DND-41 (cell line): Measurements from ENCODE around the gene PRELID1.
"Not testable (repeated sequence)": the region's sequence is repeated elsewhere in the genome, so short reads cannot be mapped to it uniquely, and the experiment has no call there.

Source experiments
- ATAC-seq: fragments of 200-7000 bp; cut with Tn5 transposase; 3 replicates; pipeline ENCODE4 v1.9.1; 2021; ENCODE audit warnings: low read depth; ENCODE audit not compliant: insufficient read depth
- DNase-seq: peaks from one replicate; pipeline ENCODE4 v3.0.0-alpha.2; 2020
- H2AFZ ChIP-seq: 2 replicates; pipeline ENCODE4 v1.6.0; 2012; ENCODE audit warnings: low read depth, low read length
- H3K27ac ChIP-seq: 2 replicates; pipeline ENCODE4 v1.5.1; 2012; ENCODE audit warnings: low read length, inconsistent platforms
- H3K27me3 ChIP-seq: fragments of 200-600 bp; sonication (generic); 2 replicates; pipeline ENCODE4 v1.6.0; 2012; ENCODE audit warnings: low read length, mild to moderate bottlenecking, inconsistent platforms; ENCODE audit not compliant: insufficient read depth, poor library complexity
- H3K36me3 ChIP-seq: 2 replicates; pipeline ENCODE4 v1.5.1; 2012; ENCODE audit warnings: low read length, inconsistent platforms; ENCODE audit not compliant: insufficient read depth
- H3K4me1 ChIP-seq: 2 replicates; pipeline ENCODE4 v1.5.1; 2012; ENCODE audit warnings: mild to moderate bottlenecking, low read length; ENCODE audit not compliant: insufficient read depth
- H3K4me2 ChIP-seq: 2 replicates; pipeline ENCODE4 v1.6.0; 2012; ENCODE audit warnings: mild to moderate bottlenecking, moderate library complexity, low read length, inconsistent platforms; ENCODE audit not compliant: insufficient read depth
- H3K4me3 ChIP-seq, 2 experiments: fragments of 200-600 bp in 1 of 2; shearing (Covaris generic) in 1 of 2; 2 replicates each; pipeline ENCODE4 v1.5.1; 2012 to 2016; ENCODE audit warnings: inconsistent platforms in 2 of 2, low read length in 2 of 2, mild to moderate bottlenecking in 2 of 2, low read depth in 1 of 2, moderate library complexity in 1 of 2
- H3K79me2 ChIP-seq: 2 replicates; pipeline ENCODE4 v1.6.0; 2012; ENCODE audit warnings: low read length, inconsistent platforms; ENCODE audit not compliant: insufficient read depth
- H3K9ac ChIP-seq: 2 replicates; pipeline ENCODE4 v1.6.0; 2012; ENCODE audit warnings: low read depth, mild to moderate bottlenecking, inconsistent platforms, low read length, moderate library complexity
- H3K9me3 ChIP-seq: 2 replicates; pipeline ENCODE4 v1.5.1; 2012; ENCODE audit warnings: low read length, moderate library complexity, mild to moderate bottlenecking, inconsistent platforms; ENCODE audit not compliant: insufficient read depth, severe bottlenecking
- H4K20me1 ChIP-seq: 2 replicates; pipeline ENCODE4 v1.6.0; 2012; ENCODE audit warnings: low read length; ENCODE audit not compliant: insufficient read depth
- EZH2 ChIP-seq: IDR thresholded peaks from 3 replicates; pipeline ENCODE4 v1.6.1; 2012; ENCODE audit warnings: borderline replicate concordance, low read depth, mild to moderate bottlenecking, moderate library complexity, low read length, inconsistent platforms; ENCODE audit not compliant: severe bottlenecking
- TF ChIP-seq, protein P1 (sequence below): IDR thresholded peaks from 2 replicates; pipeline ENCODE4 v1.5.1; 2012; ENCODE audit warnings: borderline replicate concordance, low read length, moderate library complexity, mild to moderate bottlenecking; ENCODE audit not compliant: poor library complexity, severe bottlenecking; ENCODE audit errors: extremely low read depth

PRELID1 gene, protein sequence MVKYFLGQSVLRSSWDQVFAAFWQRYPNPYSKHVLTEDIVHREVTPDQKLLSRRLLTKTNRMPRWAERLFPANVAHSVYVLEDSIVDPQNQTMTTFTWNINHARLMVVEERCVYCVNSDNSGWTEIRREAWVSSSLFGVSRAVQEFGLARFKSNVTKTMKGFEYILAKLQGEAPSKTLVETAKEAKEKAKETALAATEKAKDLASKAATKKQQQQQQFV

DNA sequence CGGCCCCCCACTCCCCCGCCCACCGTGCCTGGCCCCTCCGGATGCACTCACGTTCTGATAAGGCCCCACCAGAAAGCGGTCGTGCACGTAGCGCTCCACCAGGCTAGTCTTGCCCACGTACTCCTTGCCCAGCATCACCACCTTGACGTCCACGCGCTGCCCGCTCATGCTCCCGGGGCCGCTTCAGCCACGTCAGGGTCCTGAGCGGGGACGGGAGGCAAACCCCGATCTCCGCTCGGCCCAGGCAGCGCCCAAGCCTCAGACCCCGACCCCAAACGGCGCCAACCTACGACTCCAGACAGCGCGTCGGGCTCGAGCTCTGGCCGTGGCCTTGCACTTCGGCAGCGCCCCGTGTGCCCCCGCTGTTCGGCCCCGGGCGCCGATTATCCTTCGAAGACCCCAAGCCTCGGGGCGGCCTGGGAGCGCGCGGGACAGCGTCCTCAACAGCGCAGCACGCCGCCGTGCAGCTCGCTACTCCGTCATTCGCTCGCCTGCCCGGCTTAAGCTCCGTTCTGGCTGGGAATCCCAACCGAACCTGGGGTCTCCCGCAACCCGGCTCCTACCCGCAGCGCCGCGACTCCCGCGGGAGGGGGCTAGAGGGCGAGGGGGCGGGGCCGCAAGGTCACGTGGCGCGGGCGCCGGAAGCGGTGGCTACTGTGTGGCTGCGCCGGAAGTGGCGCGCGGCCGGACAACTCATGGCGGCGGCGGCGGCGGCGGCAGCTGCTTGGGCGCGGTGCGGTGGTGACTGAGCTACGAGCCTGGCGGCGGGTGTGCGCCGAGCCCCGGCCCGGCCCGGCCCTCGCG, at the start of gene PRELID1, which contains the start of gene RAB24:
Gene PRELID1, plus strand, starts transcription at position 679 of the 804 bp plus-strand sequence. CDS start 187 bp downstream, outside the sequence.
Gene RAB24, minus strand, starts transcription at position 599 of the 804 bp plus-strand sequence. Its CDS starts 431 bp downstream, at position 168.
- DNase-seq (peak; percentile 89), ATAC-seq (peak; percentile 62)
- Histone ChIP-seq H3K79me2 (peaks cover 61% of the 10 kb centered on the region), H3K4me2 (peak within 1 kb of the TSS; percentile 99), H4K20me1 (peaks cover 50% of the 10 kb centered on the region), H3K9me3 (no peaks in the 10 kb centered on the region), H3K4me3 (peak within 1 kb of the TSS; percentile 53 to 69), H3K27ac (peak within 1 kb of the TSS; percentile 70), H3K36me3 (peaks cover 57% of the 10 kb centered on the region), H3K27me3 (no peaks in the 10 kb centered on the region), H3K9ac (peak within 1 kb of the TSS; percentile 96), H3K4me1 (peaks cover 79% of the 10 kb centered on the region), H2AFZ (peak within 1 kb of the TSS; percentile 98)
- no peak for TF ChIP-seq EZH2
- TF ChIP-seq, protein P1, sequence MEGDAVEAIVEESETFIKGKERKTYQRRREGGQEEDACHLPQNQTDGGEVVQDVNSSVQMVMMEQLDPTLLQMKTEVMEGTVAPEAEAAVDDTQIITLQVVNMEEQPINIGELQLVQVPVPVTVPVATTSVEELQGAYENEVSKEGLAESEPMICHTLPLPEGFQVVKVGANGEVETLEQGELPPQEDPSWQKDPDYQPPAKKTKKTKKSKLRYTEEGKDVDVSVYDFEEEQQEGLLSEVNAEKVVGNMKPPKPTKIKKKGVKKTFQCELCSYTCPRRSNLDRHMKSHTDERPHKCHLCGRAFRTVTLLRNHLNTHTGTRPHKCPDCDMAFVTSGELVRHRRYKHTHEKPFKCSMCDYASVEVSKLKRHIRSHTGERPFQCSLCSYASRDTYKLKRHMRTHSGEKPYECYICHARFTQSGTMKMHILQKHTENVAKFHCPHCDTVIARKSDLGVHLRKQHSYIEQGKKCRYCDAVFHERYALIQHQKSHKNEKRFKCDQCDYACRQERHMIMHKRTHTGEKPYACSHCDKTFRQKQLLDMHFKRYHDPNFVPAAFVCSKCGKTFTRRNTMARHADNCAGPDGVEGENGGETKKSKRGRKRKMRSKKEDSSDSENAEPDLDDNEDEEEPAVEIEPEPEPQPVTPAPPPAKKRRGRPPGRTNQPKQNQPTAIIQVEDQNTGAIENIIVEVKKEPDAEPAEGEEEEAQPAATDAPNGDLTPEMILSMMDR = peak; percentile 43

DNA sequence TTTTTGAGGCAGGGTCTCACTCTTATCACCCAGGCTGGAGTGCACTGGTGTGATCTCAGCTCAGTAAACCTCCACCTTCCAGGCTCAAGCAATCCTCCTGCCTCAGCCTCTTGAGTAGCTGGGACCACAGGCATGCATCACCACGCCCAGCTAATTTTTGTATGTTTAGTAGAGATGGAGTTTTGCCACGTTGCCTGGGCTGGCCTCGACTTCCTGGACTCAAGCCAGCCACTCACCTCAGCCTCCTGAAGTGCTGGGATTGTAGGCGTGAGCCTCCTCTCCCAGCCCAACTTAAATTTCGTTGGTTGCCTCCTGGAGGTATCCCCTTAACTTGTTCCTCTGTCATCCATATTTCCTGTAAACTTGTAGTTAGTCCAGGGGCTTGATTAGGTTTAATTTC, 47.3 kb upstream of the PRELID1 start:
- Histone ChIP-seq H3K27me3 (no peaks in the 10 kb centered on the region), H3K9me3 (no peaks in the 10 kb centered on the region), H3K27ac (no peak overlapping the region), H4K20me1 (no peaks in the 10 kb centered on the region; the same call in 1 of the 2 replicates), H3K9ac (no peak overlapping the region), H2AFZ (no peak overlapping the region), H3K36me3 (peaks cover 91% of the 10 kb centered on the region), H3K4me2 (no peak overlapping the region), H3K4me1 (no peaks in the 10 kb centered on the region), H3K79me2 (no peaks in the 10 kb centered on the region), H3K4me3 (no peak overlapping the region)
- no peak for ATAC-seq
- DNase-seq = no peak
- no peak for TF ChIP-seq EZH2
- TF ChIP-seq, protein P1 = no peak

DNA sequence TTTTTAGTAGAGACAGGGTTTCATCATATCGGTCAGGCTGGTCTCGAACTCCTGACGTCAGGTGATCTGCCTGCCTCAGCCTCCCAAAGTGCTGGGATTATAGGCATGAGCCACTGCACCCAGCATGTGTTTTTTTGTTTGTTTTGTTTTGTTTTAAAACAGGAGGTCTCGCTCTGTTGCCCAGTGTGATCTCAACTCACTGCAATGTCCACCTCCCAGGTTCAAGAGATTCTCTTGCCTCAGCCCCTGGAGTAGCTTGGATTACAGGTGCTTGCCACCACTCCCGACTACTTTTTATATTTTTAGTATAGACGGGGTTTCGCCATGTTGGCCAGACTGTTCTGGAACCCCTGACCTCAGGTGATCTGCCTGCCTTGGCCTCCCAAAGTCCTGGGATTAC, 44.9 kb upstream of the PRELID1 start:
- not testable (repeated sequence) for H4K20me1 ChIP-seq, H3K27ac ChIP-seq, H3K9ac ChIP-seq, H3K27me3 ChIP-seq, H3K4me1 ChIP-seq, H3K9me3 ChIP-seq, ATAC-seq, H2AFZ ChIP-seq, H3K4me3 ChIP-seq, H3K4me2 ChIP-seq, H3K79me2 ChIP-seq, DNase-seq
- peaks cover 91% of the 10 kb centered on the region for H3K36me3 ChIP-seq

- H2AFZ ChIP-seq = no peak overlapping the region
- H3K27me3 ChIP-seq = no peaks in the 10 kb centered on the region
- no peak overlapping the region for H3K4me3 ChIP-seq
- H3K79me2 ChIP-seq = no peaks in the 10 kb centered on the region
- no peaks in the 10 kb centered on the region for H3K4me1 ChIP-seq
- no peaks in the 10 kb centered on the region for H4K20me1 ChIP-seq
- H3K27ac ChIP-seq = no peak overlapping the region
- no peak for TF ChIP-seq EZH2
- TF ChIP-seq, protein P1 = no peak
- H3K9ac ChIP-seq = no peak overlapping the region
- no peak overlapping the region for H3K4me2 ChIP-seq
- H3K36me3 ChIP-seq = peaks cover 91% of the 10 kb centered on the region
- DNase-seq = no peak
- no peak for ATAC-seq
- H3K9me3 ChIP-seq = no peaks in the 10 kb centered on the region
Observed at GRCh38 chr5:177260961-177261360, 42.6 kb upstream of the PRELID1 start.
